WTC11 (cell line): ENCODE data around the gene KLF2. TPM values are rescaled to one million over a fixed set of nuclear protein-coding genes. Genes with fewer than 3 reads are reported as not detected.

ENCODE experiments used
- ATAC-seq: fragments of 200-7000 bp; cut with Tn5 transposase; 2 replicates; pipeline ENCODE4 v1.10.0; 2021; ENCODE audit warnings: mild to moderate bottlenecking, moderate library complexity
- CTCF ChIA-PET: fragments of 300-600 bp; sonication (Branson Sonifier 250); formaldehyde crosslinking; loops from one replicate; lab custom pipeline; 2021; ENCODE audit warnings: antibody characterized with exemption; lab: Charles Lee
- POLR2A ChIA-PET: fragments of 350-600 bp; sonication (Branson Sonifier 250); formaldehyde crosslinking; loops from one replicate; lab custom pipeline; 2021; ENCODE audit warnings: antibody characterized with exemption; lab: Charles Lee
- DNase-seq: peaks from one replicate; pipeline ENCODE4 v3.0.0; 2021; ENCODE audit warnings: low spot score
- H3K27ac Mint-ChIP-seq: 2 replicates; pipeline ENCODE4 v1.8.0; 2021; ENCODE audit warnings: mixed read lengths
- H3K27me3 Mint-ChIP-seq: 2 replicates; pipeline ENCODE4 v1.8.0; 2021; ENCODE audit warnings: low read depth, mild to moderate bottlenecking, moderate library complexity, mixed read lengths
- H3K36me3 Mint-ChIP-seq: 2 replicates; pipeline ENCODE4 v1.8.0; 2021; ENCODE audit warnings: mixed read lengths
- H3K4me1 Mint-ChIP-seq: 2 replicates; pipeline ENCODE4 v1.8.0; 2022; ENCODE audit warnings: mixed read lengths
- H3K4me3 Mint-ChIP-seq: 2 replicates; pipeline ENCODE4 v1.8.0; 2021; ENCODE audit warnings: mild to moderate bottlenecking, moderate library complexity, mixed read lengths
- H3K9me3 Mint-ChIP-seq: 2 replicates; pipeline ENCODE4 v1.8.0; 2021; ENCODE audit warnings: mixed read lengths
- EMX1 ChIP-seq: fragments of 250-450 bp; sonication (Bioruptor Pico); IDR thresholded peaks from 2 replicates; pipeline ENCODE4 v1.8.0; 2021; ENCODE audit warnings: mild to moderate bottlenecking
- ESRRA ChIP-seq: sonication (generic); formaldehyde crosslinking; IDR thresholded peaks from 2 replicates; pipeline ENCODE4 v1.8.1; 2022; ENCODE audit warnings: mild to moderate bottlenecking, missing genetic modification reagents, borderline replicate concordance
- GABPB1 ChIP-seq: sonication (generic); formaldehyde crosslinking; IDR thresholded peaks from 2 replicates; pipeline ENCODE4 v1.8.1; 2023; ENCODE audit warnings: mild to moderate bottlenecking, missing genetic modification reagents
- GRHL2 ChIP-seq: fragments of 250-450 bp; sonication (Bioruptor Pico); IDR thresholded peaks from 2 replicates; pipeline ENCODE4 v1.8.0; 2022; ENCODE audit warnings: mild to moderate bottlenecking, moderate library complexity; ENCODE audit not compliant: insufficient replicate concordance, severe bottlenecking
- JUN ChIP-seq: sonication (generic); formaldehyde crosslinking; IDR thresholded peaks from 2 replicates; pipeline ENCODE4 v1.8.0; 2023; ENCODE audit warnings: mild to moderate bottlenecking, missing genetic modification reagents
- KAT7 ChIP-seq: sonication (generic); formaldehyde crosslinking; IDR thresholded peaks from 2 replicates; pipeline ENCODE4 v1.8.1; 2023; ENCODE audit warnings: missing genetic modification reagents, mild to moderate bottlenecking, borderline replicate concordance
- RELA ChIP-seq: sonication (generic); formaldehyde crosslinking; IDR thresholded peaks from 2 replicates; pipeline ENCODE4 v1.8.1; 2022; ENCODE audit warnings: missing genetic modification reagents, mild to moderate bottlenecking, borderline replicate concordance
- SMAD4 ChIP-seq: sonication (generic); formaldehyde crosslinking; IDR thresholded peaks from 2 replicates; pipeline ENCODE4 v1.8.0; 2022; ENCODE audit warnings: mild to moderate bottlenecking, missing genetic modification reagents
- TEAD1 ChIP-seq: sonication (generic); formaldehyde crosslinking; IDR thresholded peaks from 2 replicates; pipeline ENCODE4 v1.8.0; 2022; ENCODE audit warnings: mild to moderate bottlenecking, missing genetic modification reagents
- ZNF263 ChIP-seq: sonication (generic); formaldehyde crosslinking; IDR thresholded peaks from 2 replicates; pipeline ENCODE4 v1.8.1; 2022; ENCODE audit warnings: low read depth, mild to moderate bottlenecking, moderate library complexity, missing genetic modification reagents
- ZNF416 ChIP-seq: fragments of 250-450 bp; sonication (Bioruptor Pico); IDR thresholded peaks from 2 replicates; pipeline ENCODE4 v1.9.0; 2021; ENCODE audit warnings: mild to moderate bottlenecking, inconsistent platforms
- total RNA-seq: library from RNA; stranded (reverse); gene quantifications from 3 replicates; pipeline ENCODE4 v1.2.3, GENCODE V29; 2021
- TF ChIP-seq, protein P1 (sequence below): sonication (generic); formaldehyde crosslinking; IDR thresholded peaks from 2 replicates; pipeline ENCODE4 v1.8.0; 2023; ENCODE audit warnings: missing genetic modification reagents
- TF ChIP-seq, protein P2 (sequence below): sonication (generic); formaldehyde crosslinking; IDR thresholded peaks from 2 replicates; pipeline ENCODE4 v1.8.1; 2023; ENCODE audit warnings: mild to moderate bottlenecking, missing genetic modification reagents, borderline replicate concordance
- TF ChIP-seq, protein P3 (sequence below): sonication (generic); formaldehyde crosslinking; IDR thresholded peaks from 2 replicates; pipeline ENCODE4 v1.8.0; 2022; ENCODE audit warnings: mild to moderate bottlenecking, missing genetic modification reagents
- TF ChIP-seq, protein P4 (sequence below): sonication (generic); formaldehyde crosslinking; IDR thresholded peaks from 2 replicates; pipeline ENCODE4 v1.8.1; 2022; ENCODE audit warnings: low read depth, mild to moderate bottlenecking, moderate library complexity, missing genetic modification reagents, borderline replicate concordance
- TF ChIP-seq, protein P5 (sequence below): fragments of 250-450 bp; sonication (Bioruptor Pico); IDR thresholded peaks from 2 replicates; pipeline ENCODE4 v1.9.0; 2021; ENCODE audit warnings: mild to moderate bottlenecking, borderline replicate concordance

Gene KLF2
- total RNA-seq, 1 experiment from 2014 or later = 1.1 TPM

DNA sequence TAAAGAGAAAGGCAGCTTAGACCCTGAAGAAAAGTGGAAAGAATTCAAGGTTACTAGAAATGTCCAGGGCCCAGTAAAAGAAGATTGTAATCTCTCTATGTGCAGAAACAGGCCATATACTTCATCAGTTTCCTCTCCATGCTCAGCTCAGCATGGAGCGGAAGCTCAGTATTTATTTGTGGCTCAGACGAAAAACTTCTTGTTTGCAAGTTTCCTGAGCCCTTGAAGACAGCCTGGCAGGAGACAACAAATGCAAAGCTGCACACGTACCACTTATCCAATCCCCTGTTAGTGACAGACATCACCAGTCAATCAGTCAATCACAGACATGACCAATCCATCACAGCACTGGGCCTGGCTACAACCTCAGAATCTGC is 8.1 kb upstream of the KLF2 start (continued):
- TF ChIP-seq KAT7 (CRISPR knock-in tag) (no peak), GRHL2 (no peak), JUN (CRISPR knock-in tag) (no peak), TEAD1 (CRISPR knock-in tag) (no peak), ZNF416 (CRISPR knock-in tag) (no peak), EMX1 (CRISPR knock-in tag) (no peak), RELA (CRISPR knock-in tag) (no peak)
- TF ChIP-seq, protein P1, sequence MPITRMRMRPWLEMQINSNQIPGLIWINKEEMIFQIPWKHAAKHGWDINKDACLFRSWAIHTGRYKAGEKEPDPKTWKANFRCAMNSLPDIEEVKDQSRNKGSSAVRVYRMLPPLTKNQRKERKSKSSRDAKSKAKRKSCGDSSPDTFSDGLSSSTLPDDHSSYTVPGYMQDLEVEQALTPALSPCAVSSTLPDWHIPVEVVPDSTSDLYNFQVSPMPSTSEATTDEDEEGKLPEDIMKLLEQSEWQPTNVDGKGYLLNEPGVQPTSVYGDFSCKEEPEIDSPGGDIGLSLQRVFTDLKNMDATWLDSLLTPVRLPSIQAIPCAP (CRISPR knock-in tag) = no peak
- TF ChIP-seq, protein P2, sequence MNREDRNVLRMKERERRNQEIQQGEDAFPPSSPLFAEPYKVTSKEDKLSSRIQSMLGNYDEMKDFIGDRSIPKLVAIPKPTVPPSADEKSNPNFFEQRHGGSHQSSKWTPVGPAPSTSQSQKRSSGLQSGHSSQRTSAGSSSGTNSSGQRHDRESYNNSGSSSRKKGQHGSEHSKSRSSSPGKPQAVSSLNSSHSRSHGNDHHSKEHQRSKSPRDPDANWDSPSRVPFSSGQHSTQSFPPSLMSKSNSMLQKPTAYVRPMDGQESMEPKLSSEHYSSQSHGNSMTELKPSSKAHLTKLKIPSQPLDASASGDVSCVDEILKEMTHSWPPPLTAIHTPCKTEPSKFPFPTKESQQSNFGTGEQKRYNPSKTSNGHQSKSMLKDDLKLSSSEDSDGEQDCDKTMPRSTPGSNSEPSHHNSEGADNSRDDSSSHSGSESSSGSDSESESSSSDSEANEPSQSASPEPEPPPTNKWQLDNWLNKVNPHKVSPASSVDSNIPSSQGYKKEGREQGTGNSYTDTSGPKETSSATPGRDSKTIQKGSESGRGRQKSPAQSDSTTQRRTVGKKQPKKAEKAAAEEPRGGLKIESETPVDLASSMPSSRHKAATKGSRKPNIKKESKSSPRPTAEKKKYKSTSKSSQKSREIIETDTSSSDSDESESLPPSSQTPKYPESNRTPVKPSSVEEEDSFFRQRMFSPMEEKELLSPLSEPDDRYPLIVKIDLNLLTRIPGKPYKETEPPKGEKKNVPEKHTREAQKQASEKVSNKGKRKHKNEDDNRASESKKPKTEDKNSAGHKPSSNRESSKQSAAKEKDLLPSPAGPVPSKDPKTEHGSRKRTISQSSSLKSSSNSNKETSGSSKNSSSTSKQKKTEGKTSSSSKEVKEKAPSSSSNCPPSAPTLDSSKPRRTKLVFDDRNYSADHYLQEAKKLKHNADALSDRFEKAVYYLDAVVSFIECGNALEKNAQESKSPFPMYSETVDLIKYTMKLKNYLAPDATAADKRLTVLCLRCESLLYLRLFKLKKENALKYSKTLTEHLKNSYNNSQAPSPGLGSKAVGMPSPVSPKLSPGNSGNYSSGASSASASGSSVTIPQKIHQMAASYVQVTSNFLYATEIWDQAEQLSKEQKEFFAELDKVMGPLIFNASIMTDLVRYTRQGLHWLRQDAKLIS (CRISPR knock-in tag) = no peak

DNA sequence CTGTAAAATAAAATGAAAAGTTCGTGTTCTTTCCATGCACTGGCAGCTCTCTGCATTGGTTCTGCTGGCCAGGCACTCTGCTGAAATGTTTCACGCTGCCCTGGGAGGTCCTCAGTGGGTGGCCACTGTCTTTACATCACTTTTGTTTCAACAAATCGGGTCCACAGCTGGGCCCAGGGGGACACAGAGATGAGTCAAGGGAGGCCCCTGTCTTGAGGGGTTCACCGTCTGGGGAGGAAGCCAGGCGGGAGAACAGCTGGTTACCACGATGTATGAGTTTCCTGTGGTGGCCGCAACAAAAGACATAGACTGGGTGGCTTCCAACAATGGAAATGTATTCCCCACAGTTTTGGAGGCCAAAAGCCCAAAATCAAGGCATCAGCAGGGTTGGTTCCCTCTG is 5.1 kb upstream of the KLF2 start:
- Mint-ChIP-seq H3K36me3 (no peaks in the 10 kb centered on the region), H3K27me3 (peaks cover 37% of the 10 kb centered on the region), H3K9me3 (peaks cover 4% of the 10 kb centered on the region; the same call in 1 of the 2 replicates), H3K27ac (no peak overlapping the region), H3K4me3 (no peak overlapping the region), H3K4me1 (no peaks in the 10 kb centered on the region)
- ChIA-PET POLR2A (no interaction called here), CTCF (no interaction called here)
- ATAC-seq (no peak), DNase-seq (no peak)
- TF ChIP-seq ZNF263 = no peak
- no peak for TF ChIP-seq ESRRA (CRISPR knock-in tag)
- TF ChIP-seq, protein P3, sequence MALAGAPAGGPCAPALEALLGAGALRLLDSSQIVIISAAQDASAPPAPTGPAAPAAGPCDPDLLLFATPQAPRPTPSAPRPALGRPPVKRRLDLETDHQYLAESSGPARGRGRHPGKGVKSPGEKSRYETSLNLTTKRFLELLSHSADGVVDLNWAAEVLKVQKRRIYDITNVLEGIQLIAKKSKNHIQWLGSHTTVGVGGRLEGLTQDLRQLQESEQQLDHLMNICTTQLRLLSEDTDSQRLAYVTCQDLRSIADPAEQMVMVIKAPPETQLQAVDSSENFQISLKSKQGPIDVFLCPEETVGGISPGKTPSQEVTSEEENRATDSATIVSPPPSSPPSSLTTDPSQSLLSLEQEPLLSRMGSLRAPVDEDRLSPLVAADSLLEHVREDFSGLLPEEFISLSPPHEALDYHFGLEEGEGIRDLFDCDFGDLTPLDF = no peak

DNA sequence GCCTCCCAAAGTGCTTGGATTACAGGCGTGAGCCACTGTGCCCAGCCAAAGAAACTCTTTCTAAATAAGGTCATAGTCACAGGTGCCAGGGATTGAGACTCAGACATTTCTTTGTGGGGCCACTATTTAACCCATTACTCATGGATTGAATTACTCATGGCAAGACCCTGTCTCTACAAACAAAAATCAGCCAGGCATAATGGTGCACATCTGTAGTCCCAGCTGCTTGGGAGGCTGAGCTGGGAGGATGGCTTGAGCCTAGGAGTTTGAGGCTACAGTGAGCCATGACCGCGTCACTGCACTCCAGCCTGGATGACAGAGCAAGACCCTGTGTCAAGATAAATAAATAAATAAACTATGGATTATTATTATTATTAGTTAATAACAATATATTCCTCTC is 3.6 kb upstream of the KLF2 start:
- no peak overlapping the region for H3K27ac Mint-ChIP-seq
- no peak overlapping the region for H3K4me3 Mint-ChIP-seq
- H3K9me3 Mint-ChIP-seq = peaks cover 4% of the 10 kb centered on the region; the same call in 1 of the 2 replicates
- TF ChIP-seq GABPB1 (CRISPR knock-in tag) (no peak), SMAD4 (no peak)
- TF ChIP-seq, protein P4, sequence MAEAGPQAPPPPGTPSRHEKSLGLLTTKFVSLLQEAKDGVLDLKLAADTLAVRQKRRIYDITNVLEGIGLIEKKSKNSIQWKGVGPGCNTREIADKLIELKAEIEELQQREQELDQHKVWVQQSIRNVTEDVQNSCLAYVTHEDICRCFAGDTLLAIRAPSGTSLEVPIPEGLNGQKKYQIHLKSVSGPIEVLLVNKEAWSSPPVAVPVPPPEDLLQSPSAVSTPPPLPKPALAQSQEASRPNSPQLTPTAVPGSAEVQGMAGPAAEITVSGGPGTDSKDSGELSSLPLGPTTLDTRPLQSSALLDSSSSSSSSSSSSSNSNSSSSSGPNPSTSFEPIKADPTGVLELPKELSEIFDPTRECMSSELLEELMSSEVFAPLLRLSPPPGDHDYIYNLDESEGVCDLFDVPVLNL (CRISPR knock-in tag) = no peak
- TF ChIP-seq, protein P5, sequence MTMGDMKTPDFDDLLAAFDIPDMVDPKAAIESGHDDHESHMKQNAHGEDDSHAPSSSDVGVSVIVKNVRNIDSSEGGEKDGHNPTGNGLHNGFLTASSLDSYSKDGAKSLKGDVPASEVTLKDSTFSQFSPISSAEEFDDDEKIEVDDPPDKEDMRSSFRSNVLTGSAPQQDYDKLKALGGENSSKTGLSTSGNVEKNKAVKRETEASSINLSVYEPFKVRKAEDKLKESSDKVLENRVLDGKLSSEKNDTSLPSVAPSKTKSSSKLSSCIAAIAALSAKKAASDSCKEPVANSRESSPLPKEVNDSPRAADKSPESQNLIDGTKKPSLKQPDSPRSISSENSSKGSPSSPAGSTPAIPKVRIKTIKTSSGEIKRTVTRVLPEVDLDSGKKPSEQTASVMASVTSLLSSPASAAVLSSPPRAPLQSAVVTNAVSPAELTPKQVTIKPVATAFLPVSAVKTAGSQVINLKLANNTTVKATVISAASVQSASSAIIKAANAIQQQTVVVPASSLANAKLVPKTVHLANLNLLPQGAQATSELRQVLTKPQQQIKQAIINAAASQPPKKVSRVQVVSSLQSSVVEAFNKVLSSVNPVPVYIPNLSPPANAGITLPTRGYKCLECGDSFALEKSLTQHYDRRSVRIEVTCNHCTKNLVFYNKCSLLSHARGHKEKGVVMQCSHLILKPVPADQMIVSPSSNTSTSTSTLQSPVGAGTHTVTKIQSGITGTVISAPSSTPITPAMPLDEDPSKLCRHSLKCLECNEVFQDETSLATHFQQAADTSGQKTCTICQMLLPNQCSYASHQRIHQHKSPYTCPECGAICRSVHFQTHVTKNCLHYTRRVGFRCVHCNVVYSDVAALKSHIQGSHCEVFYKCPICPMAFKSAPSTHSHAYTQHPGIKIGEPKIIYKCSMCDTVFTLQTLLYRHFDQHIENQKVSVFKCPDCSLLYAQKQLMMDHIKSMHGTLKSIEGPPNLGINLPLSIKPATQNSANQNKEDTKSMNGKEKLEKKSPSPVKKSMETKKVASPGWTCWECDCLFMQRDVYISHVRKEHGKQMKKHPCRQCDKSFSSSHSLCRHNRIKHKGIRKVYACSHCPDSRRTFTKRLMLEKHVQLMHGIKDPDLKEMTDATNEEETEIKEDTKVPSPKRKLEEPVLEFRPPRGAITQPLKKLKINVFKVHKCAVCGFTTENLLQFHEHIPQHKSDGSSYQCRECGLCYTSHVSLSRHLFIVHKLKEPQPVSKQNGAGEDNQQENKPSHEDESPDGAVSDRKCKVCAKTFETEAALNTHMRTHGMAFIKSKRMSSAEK (CRISPR knock-in tag) = no peak
- peaks cover 42% of the 10 kb centered on the region for H3K27me3 Mint-ChIP-seq
- no peak for DNase-seq
- ChIA-PET CTCF (interaction anchor here (1.0 kb wide), 1 partner anchor 62 kb away, joined by 5 read pairs; no protein-coding TSS in a partner anchor), POLR2A (no interaction called here)
- H3K36me3 Mint-ChIP-seq = no peaks in the 10 kb centered on the region
- H3K4me1 Mint-ChIP-seq = no peaks in the 10 kb centered on the region
- ATAC-seq = no peak
